Measurements from ENCODE around the gene GPS1. TPM values are rescaled to one million over a fixed set of nuclear protein-coding genes. Genes with fewer than 3 reads are reported as not detected.

GPS1 gene
- total RNA-seq, 1 donor: 93.7 TPM

- H4K20me1 ChIP-seq (ENCODE audit: insufficient read depth, low read length): no peaks in the 10 kb centered on the region
- no peaks in the 10 kb centered on the region for H3K27me3 ChIP-seq (ENCODE audit: insufficient read depth, low read length)
- no peaks in the 10 kb centered on the region for H3K9me3 ChIP-seq (ENCODE audit: low read depth, low read length)
- H3K4me2 ChIP-seq (ENCODE audit: insufficient read depth, low read length): no peak overlapping the region
- TF ChIP-seq CTCF (IDR thresholded peaks at IDR 0.05; ENCODE audit: extremely low read depth, low read depth, low read length): no peak
- H2AFZ ChIP-seq (ENCODE audit: low read length): no peak overlapping the region
- H3K79me2 ChIP-seq (ENCODE audit: insufficient read depth, low read length): no peaks in the 10 kb centered on the region
- no peak overlapping the region for H3K4me3 ChIP-seq (ENCODE audit: insufficient read depth, low read length)
- no peak overlapping the region for H3K27ac ChIP-seq (ENCODE audit: low read depth, low read length)
- no peaks in the 10 kb centered on the region for H3K4me1 ChIP-seq (ENCODE audit: insufficient read depth, low read length)
- no peak for DNase-seq (ENCODE audit: insufficient read length, low spot score, missing footprints)
- H3K36me3 ChIP-seq (ENCODE audit: insufficient read depth, low read length): no peaks in the 10 kb centered on the region
Measured at GRCh38 chr17:82072827-82073226, 21.1 kb downstream of the GPS1 start.

GRCh38 chr17:82073446-82073845 is 21.7 kb downstream of the GPS1 start:
- H3K4me2 ChIP-seq (ENCODE audit: insufficient read depth, low read length): no peak overlapping the region
- H2AFZ ChIP-seq (ENCODE audit: low read length): no peak overlapping the region
- no peak for TF ChIP-seq CTCF (IDR thresholded peaks at IDR 0.05; ENCODE audit: extremely low read depth, low read depth, low read length)
- no peak overlapping the region for H3K27ac ChIP-seq (ENCODE audit: low read depth, low read length)
- no peaks in the 10 kb centered on the region for H3K27me3 ChIP-seq (ENCODE audit: insufficient read depth, low read length)
- H3K36me3 ChIP-seq (ENCODE audit: insufficient read depth, low read length): peaks cover 2% of the 10 kb centered on the region
- no peaks in the 10 kb centered on the region for H3K79me2 ChIP-seq (ENCODE audit: insufficient read depth, low read length)
- no peaks in the 10 kb centered on the region for H3K4me1 ChIP-seq (ENCODE audit: insufficient read depth, low read length)
- H4K20me1 ChIP-seq (ENCODE audit: insufficient read depth, low read length): no peaks in the 10 kb centered on the region
- H3K4me3 ChIP-seq (ENCODE audit: insufficient read depth, low read length): no peak overlapping the region
- no peak for DNase-seq (ENCODE audit: insufficient read length, low spot score, missing footprints)
- H3K9me3 ChIP-seq (ENCODE audit: low read depth, low read length): no peaks in the 10 kb centered on the region

GRCh38 chr17:82076018-82076784 is 24.5 kb downstream of the GPS1 start:
- no peaks in the 10 kb centered on the region for H3K79me2 ChIP-seq (ENCODE audit: insufficient read depth, low read length)
- H3K36me3 ChIP-seq (ENCODE audit: insufficient read depth, low read length): peaks cover 20% of the 10 kb centered on the region
- H3K4me2 ChIP-seq (ENCODE audit: insufficient read depth, low read length): no peak overlapping the region

More at GRCh38 chr17:82076018-82076784, 24.5 kb downstream of the GPS1 start:
- no peaks in the 10 kb centered on the region for H3K27me3 ChIP-seq (ENCODE audit: insufficient read depth, low read length)
- no peak overlapping the region for H3K4me3 ChIP-seq (ENCODE audit: insufficient read depth, low read length)
- no peaks in the 10 kb centered on the region for H3K9me3 ChIP-seq (ENCODE audit: low read depth, low read length)
- no peak overlapping the region for H3K27ac ChIP-seq (ENCODE audit: low read depth, low read length)
- no peaks in the 10 kb centered on the region for H3K4me1 ChIP-seq (ENCODE audit: insufficient read depth, low read length)
- no peak for DNase-seq (ENCODE audit: insufficient read length, low spot score, missing footprints)
- TF ChIP-seq CTCF (IDR thresholded peaks at IDR 0.05; ENCODE audit: extremely low read depth, low read depth, low read length): no peak
- H4K20me1 ChIP-seq (ENCODE audit: insufficient read depth, low read length): no peaks in the 10 kb centered on the region
- H2AFZ ChIP-seq (ENCODE audit: low read length): no peak overlapping the region

All from osteoblast (primary cell).